ENCODE results near the gene CYB5B. TPM values are rescaled to one million over a fixed set of nuclear protein-coding genes. Genes with fewer than 3 reads are reported as not detected.

CYB5B gene, protein sequence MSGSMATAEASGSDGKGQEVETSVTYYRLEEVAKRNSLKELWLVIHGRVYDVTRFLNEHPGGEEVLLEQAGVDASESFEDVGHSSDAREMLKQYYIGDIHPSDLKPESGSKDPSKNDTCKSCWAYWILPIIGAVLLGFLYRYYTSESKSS
- total RNA-seq (10 to 100 TPM; 59.8 to 84.2 (median 72.5) TPM), polyA plus RNA-seq (10 to 100 TPM; 53.8 to 59.9 TPM)
- long read RNA-seq, donor 1, full-length matches to known transcripts, result 26 of 28 reads
- long read RNA-seq, donor 1, partial matches to known transcripts, result 0 of 28 reads
- long read RNA-seq, donor 1, other reads (novel, unspliced or antisense), result 2 of 28 reads
- long read RNA-seq, donor 2, full-length matches to known transcripts, result 28 of 30 reads
- long read RNA-seq, donor 2, partial matches to known transcripts, result 0 of 30 reads
- long read RNA-seq, donor 2, other reads (novel, unspliced or antisense), result 2 of 30 reads
- long read RNA-seq, donor 3, full-length matches to known transcripts, result 98 of 102 reads
- long read RNA-seq, donor 3, partial matches to known transcripts, result 1 of 102 reads
- long read RNA-seq, donor 3, other reads (novel, unspliced or antisense), result 3 of 102 reads

DNA sequence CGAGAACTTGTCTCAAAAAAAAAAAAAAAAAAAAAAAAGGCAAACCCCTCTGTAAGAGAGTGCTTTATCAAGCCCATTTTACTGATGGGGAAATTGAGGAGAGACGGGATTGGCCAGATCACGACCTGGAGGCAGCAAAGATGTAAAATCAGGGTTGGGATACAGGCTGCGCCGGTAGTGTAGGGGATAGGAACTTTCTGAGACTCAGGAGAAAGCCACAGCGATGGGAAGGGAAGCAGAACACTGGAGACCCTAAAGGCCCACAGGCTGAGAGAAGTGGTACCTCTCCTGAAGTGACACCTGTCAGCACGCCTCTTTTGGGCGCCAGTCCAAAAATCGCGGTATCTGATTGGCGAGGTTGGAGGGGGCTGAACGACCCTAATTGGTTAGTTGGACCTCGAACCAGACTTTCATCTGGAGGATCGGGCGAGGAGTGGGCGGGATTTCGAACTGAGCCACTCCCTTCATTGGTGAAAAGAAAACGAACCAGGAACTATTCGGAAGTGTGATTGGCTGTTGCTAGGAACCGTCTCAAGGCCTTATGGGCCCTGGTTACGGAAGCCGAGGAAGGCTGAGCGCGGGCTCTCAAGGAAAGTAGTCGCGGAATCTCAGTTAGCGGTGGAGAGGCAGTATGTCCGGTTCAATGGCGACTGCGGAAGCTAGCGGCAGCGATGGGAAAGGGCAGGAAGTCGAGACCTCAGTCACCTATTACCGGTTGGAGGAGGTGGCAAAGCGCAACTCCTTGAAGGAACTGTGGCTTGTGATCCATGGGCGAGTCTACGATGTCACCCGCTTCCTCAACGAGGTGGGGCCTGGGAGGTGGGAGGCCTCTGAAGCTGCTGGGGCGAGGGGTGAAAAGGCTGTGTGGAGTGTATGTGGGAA lies at the start of gene CYB5B:
Gene CYB5B, plus strand, starts transcription at position 567 of the 882 bp plus-strand sequence. Its CDS starts 65 bp downstream, at position 632.
- Histone ChIP-seq H3K36me3 (peaks cover 0 to 32% (median 6%) of the 10 kb centered on the region in 9 donors), H3K27me3 (no peaks in the 10 kb centered on the region), H3K4me1 (peaks cover 0 to 23% (median 17%) of the 10 kb centered on the region in 9 donors), H3K4me3 (peak within 1 kb of the TSS; percentile 59 to 94 (median 75)), H3K27ac (peak within 1 kb of the TSS; percentile 26 to 93 (median 80)), H3K9me3 (peaks cover 0 to 6% (median 0%) of the 10 kb centered on the region in 11 donors)
- peak; percentile 87 to 97 for DNase-seq
- WGBS, 2 donors, result 2% methylated on average over 40 of the region's 40 CpGs
- peak; percentile 97 to 99 (median 99) for ATAC-seq
- intact Hi-C loops (cut with DNase I), result loop anchor here in 5 of 10 donors (1.0 to 10.0 kb wide), 4 partner anchors 58 to 201 kb away; partner anchors contain the start of gene NFAT5 (in 2 of the 5)
- TF ChIP-seq, protein P1, sequence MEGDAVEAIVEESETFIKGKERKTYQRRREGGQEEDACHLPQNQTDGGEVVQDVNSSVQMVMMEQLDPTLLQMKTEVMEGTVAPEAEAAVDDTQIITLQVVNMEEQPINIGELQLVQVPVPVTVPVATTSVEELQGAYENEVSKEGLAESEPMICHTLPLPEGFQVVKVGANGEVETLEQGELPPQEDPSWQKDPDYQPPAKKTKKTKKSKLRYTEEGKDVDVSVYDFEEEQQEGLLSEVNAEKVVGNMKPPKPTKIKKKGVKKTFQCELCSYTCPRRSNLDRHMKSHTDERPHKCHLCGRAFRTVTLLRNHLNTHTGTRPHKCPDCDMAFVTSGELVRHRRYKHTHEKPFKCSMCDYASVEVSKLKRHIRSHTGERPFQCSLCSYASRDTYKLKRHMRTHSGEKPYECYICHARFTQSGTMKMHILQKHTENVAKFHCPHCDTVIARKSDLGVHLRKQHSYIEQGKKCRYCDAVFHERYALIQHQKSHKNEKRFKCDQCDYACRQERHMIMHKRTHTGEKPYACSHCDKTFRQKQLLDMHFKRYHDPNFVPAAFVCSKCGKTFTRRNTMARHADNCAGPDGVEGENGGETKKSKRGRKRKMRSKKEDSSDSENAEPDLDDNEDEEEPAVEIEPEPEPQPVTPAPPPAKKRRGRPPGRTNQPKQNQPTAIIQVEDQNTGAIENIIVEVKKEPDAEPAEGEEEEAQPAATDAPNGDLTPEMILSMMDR (IDR thresholded peaks at IDR 0.05), result no peak

DNA sequence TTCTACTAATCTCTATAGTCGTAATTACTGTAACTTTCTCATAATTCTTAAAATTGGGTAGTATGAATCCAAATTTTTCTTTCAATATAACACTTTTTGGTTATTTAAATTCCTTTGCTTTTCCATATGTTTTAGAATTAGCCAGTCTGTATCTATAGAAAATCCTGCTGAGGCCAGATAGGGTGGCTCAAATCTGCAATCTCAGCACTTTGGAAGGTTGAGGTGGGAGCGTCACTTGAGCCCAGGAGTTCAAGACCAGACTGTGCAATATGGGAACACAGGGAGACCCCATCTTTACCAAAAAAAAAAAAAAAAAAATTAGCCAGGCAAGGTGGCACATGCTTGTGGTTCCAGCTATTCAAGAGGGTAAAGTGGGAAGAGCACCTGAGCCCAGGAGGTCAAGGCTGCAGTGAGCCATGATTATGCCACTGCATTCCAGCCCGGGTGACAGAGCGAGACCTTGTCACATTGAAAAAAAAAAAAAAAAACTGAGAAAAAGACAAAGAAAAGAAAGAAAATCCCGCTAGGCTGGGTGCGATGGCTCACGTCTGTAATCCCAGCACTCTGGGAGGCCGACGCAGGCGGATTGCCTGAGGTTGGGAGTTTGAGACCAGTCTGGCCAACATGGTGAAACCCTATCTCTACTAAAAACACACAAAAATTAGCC lies 47.9 kb upstream of the CYB5B start:
- Histone ChIP-seq H3K36me3 (peaks cover 0 to 88% (median 43%) of the 10 kb centered on the region in 9 donors), H3K4me1 (peaks cover 0 to 18% (median 3%) of the 10 kb centered on the region in 9 donors), H3K27me3 (no peaks in the 10 kb centered on the region), H3K4me3 (no peak overlapping the region), H3K9me3 (no peaks in the 10 kb centered on the region), H3K27ac (no peak overlapping the region)
- ATAC-seq (no peak), DNase-seq (no peak)
- TF ChIP-seq, protein P1 (IDR thresholded peaks at IDR 0.05), result no peak
- intact Hi-C loops (cut with DNase I), result no loop called here
- 96 to 98% methylated on average over 10 of the region's 10 CpGs for WGBS, 2 donors

DNA sequence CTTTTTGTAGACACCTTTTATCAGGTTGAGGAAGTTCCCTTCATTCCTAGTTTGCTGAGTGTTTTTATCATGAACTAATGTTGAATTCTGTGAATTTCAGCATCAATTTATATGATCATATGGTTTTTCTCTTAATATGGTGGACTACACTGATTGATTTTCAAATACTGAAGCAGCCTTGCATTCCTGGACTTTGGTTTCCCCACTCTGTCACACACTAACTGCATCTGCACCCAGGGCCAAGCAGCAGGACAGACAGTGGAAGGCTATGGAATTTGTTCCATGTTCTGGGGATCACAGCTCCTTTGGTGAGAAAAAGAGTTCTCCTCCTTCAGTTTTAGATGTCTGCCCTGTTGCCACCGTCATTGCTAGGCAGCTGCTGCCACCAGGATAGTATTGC lies 46.4 kb upstream of the CYB5B start:
- Histone ChIP-seq H3K27ac (no peak overlapping the region), H3K4me3 (no peak overlapping the region), H3K27me3 (no peaks in the 10 kb centered on the region), H3K9me3 (no peaks in the 10 kb centered on the region), H3K4me1 (peaks cover 0 to 20% (median 8%) of the 10 kb centered on the region in 9 donors), H3K36me3 (peaks cover 0 to 88% (median 43%) of the 10 kb centered on the region in 9 donors)
- intact Hi-C loops (cut with DNase I), result no loop called here
- WGBS, 2 donors, result 89 to 90% methylated on average over 1 of the region's 1 CpG
- TF ChIP-seq, protein P1 (IDR thresholded peaks at IDR 0.05), result no peak
- no peak for DNase-seq
- ATAC-seq, result no peak

Data from heart right ventricle (tissue), 16 donors.